Body of pancreas (tissue), 4 donors: ENCODE data around the gene ANO10.

Source experiments
- POLR2A ChIP-seq, 3 donors: fragments of 450-650 bp; IDR thresholded peaks; one replicate each; pipeline ENCODE4 v1.6.1; 2016; ENCODE audit warnings: antibody characterized with exemption in 3 of 3, mild to moderate bottlenecking in 2 of 3
- TF ChIP-seq, protein P1 (sequence below), 7 experiments: fragments of 450-650 bp in 4 of 7; fragments of 200-600 bp in 3 of 7; sonication (generic) in 3 of 7; IDR thresholded peaks; one replicate each; pipeline ENCODE4 v1.5.1; 2016 to 2019; ENCODE audit warnings: antibody characterized with exemption in 7 of 7

DNA sequence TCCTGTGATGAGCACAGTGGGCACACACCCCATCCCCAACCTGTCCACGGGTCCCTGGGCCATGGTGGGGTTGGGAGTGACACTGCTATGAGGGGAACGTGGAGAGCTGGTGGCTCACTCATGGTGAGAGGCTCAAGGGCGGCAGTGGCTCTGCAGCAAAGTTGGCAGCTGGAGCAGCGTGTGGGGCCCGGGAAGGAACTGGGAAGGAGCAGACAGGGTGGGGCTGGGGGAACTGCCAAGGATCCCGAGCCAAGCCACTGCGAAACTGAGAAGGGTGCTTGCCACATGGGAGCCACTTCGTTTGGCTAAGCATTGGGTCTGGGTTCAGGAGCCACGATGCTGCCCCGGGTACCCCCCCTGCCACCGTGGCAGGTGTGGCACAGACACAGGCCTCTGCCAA is 255.3 kb downstream of the ANO10 start:
- TF ChIP-seq, protein P1, sequence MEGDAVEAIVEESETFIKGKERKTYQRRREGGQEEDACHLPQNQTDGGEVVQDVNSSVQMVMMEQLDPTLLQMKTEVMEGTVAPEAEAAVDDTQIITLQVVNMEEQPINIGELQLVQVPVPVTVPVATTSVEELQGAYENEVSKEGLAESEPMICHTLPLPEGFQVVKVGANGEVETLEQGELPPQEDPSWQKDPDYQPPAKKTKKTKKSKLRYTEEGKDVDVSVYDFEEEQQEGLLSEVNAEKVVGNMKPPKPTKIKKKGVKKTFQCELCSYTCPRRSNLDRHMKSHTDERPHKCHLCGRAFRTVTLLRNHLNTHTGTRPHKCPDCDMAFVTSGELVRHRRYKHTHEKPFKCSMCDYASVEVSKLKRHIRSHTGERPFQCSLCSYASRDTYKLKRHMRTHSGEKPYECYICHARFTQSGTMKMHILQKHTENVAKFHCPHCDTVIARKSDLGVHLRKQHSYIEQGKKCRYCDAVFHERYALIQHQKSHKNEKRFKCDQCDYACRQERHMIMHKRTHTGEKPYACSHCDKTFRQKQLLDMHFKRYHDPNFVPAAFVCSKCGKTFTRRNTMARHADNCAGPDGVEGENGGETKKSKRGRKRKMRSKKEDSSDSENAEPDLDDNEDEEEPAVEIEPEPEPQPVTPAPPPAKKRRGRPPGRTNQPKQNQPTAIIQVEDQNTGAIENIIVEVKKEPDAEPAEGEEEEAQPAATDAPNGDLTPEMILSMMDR (IDR thresholded peaks at IDR 0.05), result no peak
- TF ChIP-seq POLR2A (IDR thresholded peaks at IDR 0.05), result no peak
